Keratinocyte (primary cell): ENCODE data around the gene CRAMP1.

ENCODE experiments used
- CTCF ChIP-seq, 3 experiments: IDR thresholded peaks in 1 of 3; conservative IDR thresholded peaks in 1 of 3; optimal IDR thresholded peaks in 1 of 3; 2 replicates in 2 of 3; 3 replicates in 1 of 3; pipeline versions ENCODE3 to v1.5.1; 2011; ENCODE audit warnings: low read length in 3 of 3, mild to moderate bottlenecking in 3 of 3, moderate library complexity in 2 of 3, control low read depth in 1 of 3, inconsistent platforms in 1 of 3; ENCODE audit not compliant: insufficient read depth in 2 of 3; ENCODE audit errors: extremely low read depth in 1 of 3
- EZH2 ChIP-seq: IDR thresholded peaks from one replicate; pipeline ENCODE4 v1.6.1; 2012; ENCODE audit warnings: inconsistent platforms, mild to moderate bottlenecking, low read length, moderate library complexity

GRCh38 chr16:1596516-1596915, 15.6 kb upstream of the CRAMP1 start:
- TF ChIP-seq CTCF (optimal IDR thresholded peaks at IDR 0.05 in 1 of 3, IDR thresholded peaks at IDR 0.05 in 1 of 3, conservative IDR thresholded peaks at IDR 0.05 in 1 of 3; ENCODE audit: extremely low read depth in 1 of 3, insufficient read depth in 2 of 3, low read length in 3 of 3) (no peak), EZH2 (no peak)
